HT-29 (cell line): ENCODE data around the gene NKAIN4. TPM values are rescaled to one million over a fixed set of nuclear protein-coding genes. Genes with fewer than 3 reads are reported as not detected.

Source experiments
- DNase-seq: peaks from one replicate; pipeline ENCODE4 v3.0.0-alpha.2; 2015; ENCODE audit warnings: low spot score
- total RNA-seq: library from RNA; depleted of rRNA; stranded (reverse); fragments of >200 nt; shearing (Covaris generic); gene quantifications from 2 replicates; pipeline ENCODE4 v1.2.3, GENCODE V29; 2014

Gene NKAIN4
- total RNA-seq, 1 experiment from 2014 or later = not detected

- no peak for DNase-seq
Observed at GRCh38 chr20:63274381-63275228, 20.3 kb upstream of the NKAIN4 start.

DNA sequence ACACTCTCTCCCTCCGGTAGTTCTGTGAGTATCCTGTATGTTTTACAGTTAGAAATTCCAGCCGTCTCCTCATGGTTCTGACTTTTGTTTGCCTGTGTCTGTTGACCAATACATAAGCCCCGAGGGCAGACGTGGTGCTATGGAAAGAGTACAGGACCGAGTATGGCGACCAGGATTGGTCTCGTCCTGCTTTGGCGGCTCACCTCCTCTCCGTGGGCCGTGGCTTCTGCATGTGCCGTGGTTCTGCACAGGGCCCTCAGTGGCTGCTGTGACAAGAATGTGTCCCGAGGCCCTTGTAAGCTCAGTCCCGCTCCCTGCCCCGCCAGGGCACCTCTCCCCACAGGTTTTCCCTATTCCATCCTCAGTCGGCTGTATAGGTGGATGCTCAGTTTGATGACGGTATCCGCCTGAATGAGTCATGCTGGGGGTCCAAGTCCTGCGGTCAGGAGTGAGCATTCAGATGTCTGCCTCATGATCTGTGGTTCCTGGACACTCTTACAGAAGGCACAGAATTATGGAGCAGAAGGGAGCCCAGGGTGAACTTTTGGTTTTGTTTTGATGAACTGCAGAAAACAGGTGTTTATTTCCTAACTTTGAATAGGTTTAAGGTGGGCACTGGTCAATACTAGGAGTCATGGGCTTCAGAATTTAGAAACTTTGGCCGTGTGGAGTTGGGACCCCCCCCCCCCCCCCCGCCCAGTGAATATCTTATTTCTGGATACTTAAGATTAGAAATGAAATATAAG is 19.5 kb upstream of the NKAIN4 start:
- peak; percentile 48 for DNase-seq

DNA sequence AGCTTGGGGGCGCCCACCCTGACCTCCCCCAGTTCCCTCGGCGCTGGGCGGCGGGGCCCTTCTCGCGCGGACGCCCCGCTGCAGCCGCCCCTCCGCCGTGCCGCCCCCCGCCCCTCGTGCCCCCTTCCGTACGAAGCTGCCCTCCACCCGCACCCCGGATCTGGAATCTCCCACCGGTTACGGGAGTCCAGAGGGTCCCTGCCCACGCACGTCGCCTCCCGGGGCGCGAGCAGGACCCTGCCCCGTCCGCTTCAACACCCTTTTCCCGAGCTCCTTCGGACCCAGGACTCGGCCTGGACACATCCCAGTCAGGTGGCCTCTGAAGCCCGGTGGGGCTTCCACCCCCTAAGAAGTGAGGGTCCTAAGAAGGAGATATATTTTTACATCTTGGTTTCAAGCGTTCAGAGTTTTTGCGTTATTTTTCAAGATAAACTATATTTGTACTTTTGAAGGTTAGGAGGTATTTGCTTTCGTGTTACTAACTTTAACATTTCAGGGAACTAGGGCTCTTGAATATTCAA is 18.9 kb upstream of the NKAIN4 start:
- DNase-seq = no peak

- DNase-seq = peak; percentile 92
Observed at GRCh38 chr20:63272105-63273058, 18.1 kb upstream of the NKAIN4 start, which contains the start of gene ARFGAP1. TSS of gene ARFGAP1 (plus strand) at chr20:63272813. CDS start at chr20:63275581, 2,768 bp downstream.

DNA sequence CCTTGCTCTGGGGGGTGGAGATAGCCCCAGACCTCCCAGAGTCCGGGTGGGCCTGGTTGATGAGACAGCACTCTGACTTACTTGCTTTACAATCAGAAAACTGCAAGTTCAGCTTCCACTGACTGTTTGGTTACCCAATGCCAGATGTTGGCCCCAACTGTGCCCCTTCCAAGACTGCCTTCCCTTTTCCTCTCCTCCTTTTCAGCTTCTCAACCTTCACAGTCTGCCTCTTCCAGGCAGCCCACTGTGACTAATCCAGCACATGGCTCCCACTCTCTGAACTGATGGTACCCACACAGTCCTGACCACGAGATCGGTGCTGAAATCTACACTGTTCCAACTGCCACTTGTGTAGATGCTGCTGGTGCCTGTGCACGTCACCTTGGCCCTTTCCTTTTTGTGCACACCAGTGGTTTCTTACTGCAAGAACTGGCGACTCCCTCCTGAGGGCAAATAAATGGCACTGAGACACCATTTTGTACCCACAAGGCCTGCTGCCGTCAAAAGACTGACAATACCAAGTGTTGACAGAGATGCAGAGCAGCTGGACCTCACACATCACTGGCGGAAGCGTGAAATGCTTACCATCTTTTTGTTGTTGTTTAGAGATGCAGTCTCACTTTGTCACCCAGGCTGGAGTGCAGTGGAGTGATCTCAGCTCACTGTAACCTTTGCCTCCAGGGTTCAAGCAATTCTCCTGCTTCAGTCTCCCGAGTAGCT is 16.5 kb upstream of the NKAIN4 start:
- DNase-seq = no peak

DNA sequence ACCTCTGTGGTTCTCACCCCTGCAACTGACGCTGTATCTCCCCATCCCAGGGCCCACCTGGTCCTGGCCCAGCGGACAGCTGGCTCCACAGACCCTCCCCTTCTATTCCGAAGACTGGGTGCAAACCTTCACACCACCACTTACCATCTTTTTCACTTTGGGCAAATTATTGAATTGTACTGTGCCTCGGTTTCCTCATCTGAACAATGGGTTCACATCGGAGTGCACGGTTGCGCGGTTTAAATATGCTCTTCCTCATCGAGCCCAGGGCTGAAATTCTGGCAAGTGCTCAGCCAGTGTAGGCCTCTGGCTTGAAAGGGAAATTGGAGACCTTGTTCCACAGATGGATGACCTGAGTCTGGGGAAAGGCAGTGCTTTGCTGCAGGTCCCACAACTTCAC is 15.5 kb upstream of the NKAIN4 start:
- no peak for DNase-seq

DNA sequence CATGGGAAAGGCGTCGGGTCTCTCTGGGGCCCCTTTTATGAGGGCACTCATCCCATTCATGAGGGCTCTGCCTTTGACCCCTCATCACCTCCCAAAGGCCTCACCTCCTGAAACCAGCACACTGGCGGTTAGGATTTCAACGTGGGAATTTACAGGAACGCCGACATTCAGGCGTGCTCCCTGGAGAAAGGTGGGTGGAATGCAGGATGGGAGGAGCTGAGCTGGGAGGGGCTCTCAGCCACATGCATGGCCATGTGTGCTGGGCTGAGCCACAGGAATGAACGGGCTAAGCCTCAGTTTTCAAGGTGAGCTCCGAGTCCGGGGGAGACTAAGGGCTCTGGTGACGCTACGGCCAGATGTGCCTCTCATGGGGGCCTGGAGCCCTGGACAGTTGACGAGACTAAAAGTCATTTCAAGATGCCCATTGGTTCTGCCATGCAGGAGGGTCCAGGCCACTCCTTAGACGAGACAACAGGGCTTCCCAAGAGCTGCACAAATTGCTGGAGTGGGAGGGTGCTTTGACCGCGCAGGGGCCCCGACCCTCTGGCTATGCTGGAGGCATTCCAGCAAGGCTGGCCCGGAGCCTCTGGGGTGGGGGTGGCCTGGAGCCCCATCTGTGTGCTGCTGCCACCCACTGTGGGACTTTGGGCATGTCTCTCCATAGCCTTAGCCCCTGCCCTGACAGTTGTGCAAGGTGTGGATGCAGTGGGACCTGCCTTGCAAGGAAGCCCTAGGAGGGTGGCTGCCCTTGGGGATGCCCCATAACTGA is 14.6 kb upstream of the NKAIN4 start:
- peak; percentile 78 for DNase-seq

DNA sequence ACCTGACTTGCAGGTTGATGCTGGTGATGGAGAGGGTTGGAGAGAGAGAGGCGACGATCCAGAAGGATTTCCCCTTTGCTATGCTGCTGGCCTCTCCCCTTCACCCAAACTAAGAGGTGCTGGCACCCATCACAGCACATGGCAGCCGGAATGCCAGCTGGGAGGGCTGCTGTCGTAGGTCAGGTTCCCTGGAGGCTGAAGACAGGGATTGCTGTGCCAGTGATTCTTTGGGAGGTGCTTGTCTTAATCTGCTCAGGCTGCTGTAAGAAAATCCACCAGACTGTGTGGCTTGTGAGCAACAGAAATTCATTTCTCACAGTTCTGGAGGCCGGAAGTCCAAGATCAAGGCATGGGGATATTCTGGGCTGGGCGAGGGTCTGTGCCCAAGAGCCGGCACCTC is 14.0 kb upstream of the NKAIN4 start:
- DNase-seq = no peak

DNA sequence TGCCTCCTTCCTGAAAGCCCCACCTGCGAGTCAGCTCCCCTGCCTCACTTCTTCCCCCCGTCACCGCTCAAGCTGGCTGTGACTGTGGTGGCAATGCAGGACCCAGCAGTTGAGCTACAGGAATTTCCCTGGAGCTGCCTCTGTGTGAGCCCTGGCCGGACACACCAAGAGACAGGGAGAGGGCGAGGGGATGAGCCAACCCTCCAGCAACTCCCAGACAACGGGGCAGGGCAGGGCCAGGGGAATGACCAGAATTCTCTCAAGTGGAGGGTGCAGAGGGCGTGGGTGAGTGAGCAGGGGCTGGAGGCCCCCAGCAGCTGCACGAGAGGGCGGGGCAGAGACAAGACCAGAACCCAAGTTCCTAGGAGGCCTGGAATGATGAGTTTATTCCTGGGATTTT is 13.4 kb upstream of the NKAIN4 start:
- no peak for DNase-seq

DNA sequence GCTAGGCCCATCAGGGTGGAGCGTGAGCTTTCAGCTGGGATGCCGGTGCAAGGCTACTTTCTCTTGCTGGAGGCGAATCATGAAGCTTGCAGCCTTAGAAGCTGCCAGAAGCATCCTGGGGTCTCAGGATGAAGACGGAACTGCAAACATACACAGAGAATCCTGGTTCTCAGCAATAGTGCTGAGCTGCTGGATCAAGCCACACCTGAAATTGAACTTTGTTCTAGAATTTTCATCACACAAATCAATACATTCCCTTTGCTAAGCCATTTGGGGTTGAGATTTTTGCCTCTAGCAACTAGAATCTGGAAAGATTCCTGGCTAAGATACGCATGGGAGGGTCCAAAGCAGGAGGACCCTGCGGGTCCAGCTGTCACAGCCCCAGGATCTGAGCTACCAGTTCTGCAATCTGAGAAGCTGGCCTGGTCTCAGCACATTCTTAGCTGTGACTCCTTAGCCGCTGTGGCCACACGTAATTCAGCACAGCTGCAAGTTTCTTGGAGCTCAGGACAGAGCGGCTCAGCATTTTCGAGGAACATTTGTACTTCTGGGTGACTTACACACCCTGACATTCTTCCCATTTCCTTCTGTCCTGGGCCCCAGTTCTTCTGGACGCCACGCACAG is 11.7 kb upstream of the NKAIN4 start:
- no peak for DNase-seq

- no peak for DNase-seq
Observed at GRCh38 chr20:63264519-63264918, 10.3 kb upstream of the NKAIN4 start.

DNA sequence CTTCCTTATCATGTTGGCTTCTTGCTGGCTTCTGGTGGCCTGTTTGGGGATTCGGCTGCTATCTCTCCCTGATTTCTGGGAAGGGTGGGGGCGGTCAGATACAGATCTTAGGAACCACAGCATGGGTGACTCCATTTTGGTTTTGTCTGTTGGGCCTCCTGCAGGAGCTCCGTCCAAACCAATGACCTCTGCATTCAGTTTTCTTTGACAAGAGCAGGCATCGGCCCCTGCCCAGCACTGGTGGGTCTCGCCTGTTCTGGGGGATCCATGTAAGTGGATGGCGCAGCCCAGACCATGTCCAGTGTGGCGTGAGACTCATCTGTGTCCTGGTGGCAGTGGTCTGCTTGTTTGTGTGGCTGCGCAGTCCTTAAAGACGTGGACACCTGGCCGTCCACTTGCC is 9.7 kb upstream of the NKAIN4 start:
- no peak for DNase-seq

- DNase-seq = no peak
Observed at GRCh38 chr20:63262836-63263235, 8.6 kb upstream of the NKAIN4 start.

DNA sequence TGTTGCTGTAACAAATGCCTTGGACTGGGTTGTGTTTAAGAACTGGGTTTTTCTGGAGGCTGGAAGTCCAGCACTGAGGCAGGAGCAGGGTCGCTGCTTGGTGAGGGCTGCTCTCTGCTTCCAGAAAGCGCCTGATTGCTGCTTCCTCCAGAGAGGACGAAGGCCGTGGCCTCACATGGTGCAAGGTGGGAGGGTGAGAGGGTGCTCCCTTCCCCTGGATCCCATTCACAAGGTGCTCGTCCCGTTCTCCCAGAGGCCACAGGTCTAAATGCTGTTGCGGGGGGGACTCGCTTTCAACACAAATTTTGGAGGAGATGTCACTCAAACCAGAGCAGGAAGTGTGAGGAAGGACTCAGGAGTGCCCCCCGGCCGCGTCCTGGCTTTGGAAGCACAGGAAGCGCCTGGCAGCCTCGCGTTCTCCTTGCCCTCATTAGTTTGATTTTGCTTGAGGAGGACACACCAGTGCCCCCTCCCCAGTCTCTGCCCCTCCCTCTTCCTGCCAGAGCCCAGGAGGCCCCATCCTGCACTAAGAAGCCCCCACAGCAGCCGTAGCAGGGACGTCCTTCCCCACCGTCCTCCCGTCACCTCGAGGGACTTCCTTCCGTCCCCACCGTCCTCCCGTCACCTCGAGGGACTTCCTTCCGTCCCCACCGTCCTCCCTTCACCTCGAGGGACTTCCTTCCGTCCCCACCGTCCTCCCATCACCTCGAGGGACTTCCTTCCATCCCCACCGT is 7.7 kb upstream of the NKAIN4 start:
- no peak for DNase-seq

GRCh38 chr20:63261060-63261794 is 7.0 kb upstream of the NKAIN4 start:
- DNase-seq = no peak

GRCh38 chr20:63260521-63260920 is 6.3 kb upstream of the NKAIN4 start:
- no peak for DNase-seq

DNA sequence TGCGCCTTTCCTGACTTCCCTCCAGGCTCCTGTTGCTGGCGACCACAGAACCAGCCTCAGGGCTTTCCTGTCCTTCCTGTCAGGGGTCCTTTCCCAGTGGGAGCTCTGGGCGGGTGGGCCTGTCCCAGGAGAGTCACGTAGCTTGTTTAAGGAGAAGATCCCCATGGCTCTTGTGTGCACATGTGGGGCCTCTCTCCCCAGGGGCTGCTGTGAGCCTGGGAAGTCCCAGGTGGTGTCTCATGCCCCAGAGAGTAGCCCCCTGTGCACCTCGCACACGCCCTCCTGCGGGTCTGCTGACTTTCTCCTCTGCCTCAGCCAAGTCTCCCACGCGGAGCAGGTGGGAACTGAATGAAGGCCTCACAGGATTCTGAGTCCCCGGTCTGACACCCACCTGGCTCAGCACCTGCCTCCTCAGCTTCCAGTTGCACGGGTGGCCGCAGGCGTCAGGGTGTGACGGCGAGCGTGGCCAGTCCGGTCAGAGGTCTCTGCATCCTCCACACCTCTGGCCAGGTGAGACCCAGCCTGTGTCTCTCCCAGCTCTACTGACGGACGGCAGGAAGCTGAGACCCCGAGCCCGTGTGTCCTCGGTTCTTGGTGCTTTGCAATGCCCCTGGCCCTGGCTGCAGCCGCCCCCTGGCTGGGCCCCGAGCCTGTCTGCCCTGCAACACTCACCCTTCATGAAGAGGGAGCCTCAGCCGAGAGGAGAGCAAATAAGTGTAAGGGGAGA is 5.6 kb upstream of the NKAIN4 start:
- DNase-seq = no peak
